Astrocyte of the cerebellum (primary cell): Measurements from ENCODE around the gene SGSM1.

Experiments
- DNase-seq: peaks from one replicate; pipeline ENCODE4 v3.0.0-alpha.2; 2011; ENCODE audit warnings: low read depth
- H3K4me3 ChIP-seq: 2 replicates; pipeline ENCODE4 v1.5.1; 2011; ENCODE audit warnings: mild to moderate bottlenecking, low read depth, low read length, moderate library complexity
- CTCF ChIP-seq: IDR thresholded peaks from 2 replicates; pipeline ENCODE4 v1.5.1; 2012; ENCODE audit warnings: low read length, low read depth, moderate library complexity, mild to moderate bottlenecking; ENCODE audit errors: missing control alignments
- in situ Hi-C: cut with HindIII; loops from 2 replicates; pipeline ENCODE4 v1.10.0; 2017; ENCODE audit warnings: low sequenced_read_pairs

SGSM1 gene

DNA sequence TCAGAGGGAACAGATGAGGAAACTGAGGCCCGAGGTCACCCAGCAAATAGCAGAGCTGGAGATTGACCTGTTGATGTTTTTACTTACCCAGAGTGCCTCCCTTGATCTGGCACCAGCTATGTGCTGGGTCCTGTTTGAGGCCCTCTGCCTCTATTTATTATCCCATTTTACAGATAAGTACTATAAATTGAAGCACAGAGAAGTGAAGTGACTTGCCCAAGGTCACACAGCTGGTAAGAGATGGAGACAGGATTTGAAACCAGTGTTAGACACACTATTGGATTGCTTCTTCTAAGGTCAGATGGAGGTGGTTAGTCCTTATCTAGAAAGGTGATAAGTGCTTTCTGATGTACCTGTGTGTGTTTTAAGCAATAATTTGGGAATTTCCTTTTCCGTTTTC, 13.5 kb downstream of the SGSM1 start:
- no peak overlapping the region for H3K4me3 ChIP-seq

DNA sequence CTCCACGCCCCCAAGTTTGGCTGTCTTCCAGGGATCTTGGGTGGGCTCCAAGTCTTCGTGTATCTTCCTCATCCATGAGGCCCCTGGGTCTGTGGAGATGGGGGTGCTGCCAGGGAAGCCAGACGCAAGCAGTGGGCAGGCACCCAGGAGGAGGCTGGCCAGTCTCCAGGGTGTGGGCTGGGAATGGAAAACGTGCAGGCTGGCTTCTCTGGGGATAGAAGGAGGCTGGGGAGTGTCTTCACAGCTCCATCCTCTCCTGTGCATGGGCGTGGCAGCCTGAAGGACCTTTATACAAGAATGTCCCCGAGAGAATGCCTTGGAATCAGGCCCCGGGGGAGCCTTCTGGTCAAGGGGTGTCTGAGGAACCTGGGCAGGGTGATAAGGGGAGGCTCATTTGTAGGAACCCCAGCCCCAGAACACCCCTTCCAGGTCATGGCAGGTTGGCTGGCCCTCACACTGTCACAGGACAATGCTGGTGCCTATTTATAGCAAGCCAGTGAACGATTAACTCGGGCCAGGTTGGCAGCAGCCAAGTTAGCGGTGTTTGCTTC, 14.0 kb downstream of the SGSM1 start:
- DNase-seq, result no peak
- in situ Hi-C loops, result no loop called here
- H3K4me3 ChIP-seq, result no peak overlapping the region
- TF ChIP-seq CTCF, result no peak

More for the DNA sequence above, 13.5 kb downstream of the SGSM1 start:
- in situ Hi-C loops, result no loop called here
- no peak for TF ChIP-seq CTCF
- no peak for DNase-seq

GRCh38 chr22:24822471-24822870, 16.5 kb downstream of the SGSM1 start:
- DNase-seq, result no peak
- H3K4me3 ChIP-seq, result no peak overlapping the region
- no peak for TF ChIP-seq CTCF
- in situ Hi-C loops, result no loop called here

DNA sequence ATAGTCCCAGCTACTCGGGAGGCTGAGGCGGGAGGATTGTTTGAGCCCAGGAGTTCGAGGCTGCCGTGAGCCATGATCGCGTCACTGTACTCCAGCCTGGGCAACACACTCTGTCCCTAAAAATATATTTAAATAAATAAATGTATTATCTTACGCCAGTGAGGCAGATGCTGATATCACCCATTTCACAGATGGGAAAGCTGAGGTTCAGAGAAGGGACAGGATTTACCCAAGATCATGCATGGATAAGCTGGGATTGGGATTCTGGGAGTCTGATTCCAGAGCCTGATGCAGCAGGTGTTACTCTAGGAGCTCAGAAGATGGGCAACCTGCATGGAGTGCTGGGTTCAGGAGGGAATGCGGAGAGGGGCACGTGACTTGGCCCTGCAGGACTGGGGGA, 17.8 kb downstream of the SGSM1 start:
- no peak for DNase-seq
- in situ Hi-C loops, result no loop called here
- H3K4me3 ChIP-seq, result no peak overlapping the region
- no peak for TF ChIP-seq CTCF

GRCh38 chr22:24824250-24824649, 18.2 kb downstream of the SGSM1 start:
- in situ Hi-C loops, result no loop called here
- DNase-seq, result no peak
- no peak overlapping the region for H3K4me3 ChIP-seq
- TF ChIP-seq CTCF, result no peak

GRCh38 chr22:24824915-24825314, 18.9 kb downstream of the SGSM1 start:
- no peak for TF ChIP-seq CTCF

GRCh38 chr22:24826710-24827285, 20.8 kb downstream of the SGSM1 start:
- in situ Hi-C loops, result no loop called here
- no peak overlapping the region for H3K4me3 ChIP-seq
- no peak for DNase-seq
- TF ChIP-seq CTCF, result no peak

More at GRCh38 chr22:24824915-24825314, 18.9 kb downstream of the SGSM1 start:
- no peak overlapping the region for H3K4me3 ChIP-seq
- in situ Hi-C loops, result no loop called here
- DNase-seq, result no peak
